NCI-H2107 treated with DMSO at 0.1 percent for 48 hours (cell line): ENCODE measurements around the gene EXOSC10.
"Not testable (repeated sequence)": the region's sequence is repeated elsewhere in the genome, so short reads cannot be mapped to it uniquely, and the experiment has no call there.

Experiments
- DNase-seq: peaks from one replicate; lab custom pipeline; 2025; ENCODE audit not compliant: unreplicated experiment; lab: John Stamatoyannopoulos, UW

Gene EXOSC10

GRCh38 chr1:11044849-11045427 is 54.7 kb downstream of the EXOSC10 start:
- DNase-seq = no peak

DNA sequence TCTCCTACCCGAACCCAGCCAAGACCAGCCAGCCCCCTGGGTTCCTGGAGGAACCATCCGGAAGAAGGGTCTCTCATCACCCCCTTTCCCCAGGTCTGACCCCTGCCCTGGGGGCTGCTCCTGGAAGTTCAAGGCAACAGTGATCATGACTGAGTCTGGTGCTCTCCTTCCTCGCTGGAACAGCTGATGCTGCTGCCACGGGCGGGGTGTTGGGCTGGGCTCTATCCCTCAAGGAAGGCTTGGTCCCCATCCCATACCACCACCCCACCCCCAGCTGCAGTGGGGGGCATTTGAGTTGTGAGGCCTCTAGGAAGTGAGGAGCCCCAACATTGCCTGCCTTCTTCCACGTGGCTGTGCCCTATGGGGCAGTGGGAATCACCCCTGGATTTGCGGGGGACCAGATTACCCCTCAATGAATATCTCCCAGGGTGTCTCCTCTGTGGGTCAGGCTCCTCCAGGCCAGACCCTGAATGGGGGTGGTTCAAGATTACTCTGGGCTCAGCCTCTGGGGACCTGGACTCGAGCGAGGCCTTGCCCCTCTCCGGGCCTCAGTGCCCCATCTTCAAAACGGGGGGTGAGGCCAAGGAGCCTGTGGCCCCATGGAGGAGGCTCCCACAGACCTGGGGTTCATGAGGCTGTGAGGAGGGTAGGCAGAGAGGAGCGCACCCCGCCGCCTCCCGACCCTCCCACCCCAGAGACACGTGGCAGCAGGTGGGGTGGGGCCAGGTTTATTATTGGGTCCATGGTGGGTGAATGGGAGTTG is 55.4 kb downstream of the EXOSC10 start:
- DNase-seq = no peak

DNA sequence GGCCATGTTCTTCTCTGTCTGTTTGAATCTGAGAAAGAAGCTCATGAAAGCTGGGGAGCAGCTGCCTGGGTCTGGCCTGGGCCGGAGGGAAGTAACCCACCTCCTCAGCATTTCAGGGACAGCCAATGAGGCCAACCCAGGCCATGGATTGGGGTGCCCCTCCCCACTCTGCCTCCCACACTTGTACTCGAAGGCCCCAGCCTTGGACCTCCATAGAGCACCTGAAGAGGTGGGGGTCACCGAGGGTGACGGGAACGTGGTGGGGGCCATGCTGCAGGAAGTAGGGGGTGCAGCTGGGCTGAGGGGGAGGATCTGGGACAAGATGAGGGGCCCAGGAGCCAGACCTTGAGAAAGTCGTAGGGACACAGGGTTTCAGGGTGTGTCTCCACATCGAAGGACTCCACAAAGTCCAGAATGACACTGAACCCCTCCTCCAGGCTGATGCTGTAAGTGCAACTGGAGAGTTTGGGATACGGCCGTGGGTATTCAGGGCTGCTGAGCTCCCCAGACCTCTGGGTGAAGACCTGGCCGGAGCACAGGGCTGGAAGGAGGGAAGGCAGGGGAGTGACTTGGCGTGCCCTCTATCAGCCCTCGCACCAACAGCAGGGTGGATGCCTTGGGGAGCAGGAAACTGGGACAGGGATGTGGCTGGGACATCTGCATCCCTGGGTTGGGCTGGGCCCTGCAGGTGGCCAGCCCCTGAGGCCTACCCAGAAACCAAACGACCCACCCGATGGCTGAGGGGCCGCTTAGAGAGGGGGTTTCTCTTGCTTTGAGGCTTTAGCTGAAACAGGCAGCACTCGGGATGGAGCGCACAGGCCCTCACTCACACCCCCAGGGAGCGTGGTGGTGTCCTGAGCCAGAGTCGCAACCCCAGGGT is 56.4 kb downstream of the EXOSC10 start:
- DNase-seq = no peak

DNA sequence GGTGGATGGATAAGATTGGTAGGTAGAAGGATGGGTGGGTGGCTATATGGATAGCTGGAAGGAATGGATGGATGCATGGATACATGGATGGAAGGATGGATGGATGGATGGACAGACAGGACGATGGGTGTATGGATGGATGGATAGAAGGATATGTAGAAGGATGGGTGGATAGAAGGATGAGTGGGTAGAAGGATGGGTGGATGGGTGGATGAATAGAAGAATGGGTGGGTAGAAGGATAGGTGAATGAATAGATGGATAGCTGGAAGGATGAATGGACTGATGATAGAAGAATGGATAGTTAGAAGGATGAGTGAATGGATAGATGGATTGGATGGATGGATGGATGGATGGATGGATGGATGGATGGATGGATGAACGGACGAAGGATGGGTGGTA is 57.6 kb downstream of the EXOSC10 start:
- no peak for DNase-seq

DNA sequence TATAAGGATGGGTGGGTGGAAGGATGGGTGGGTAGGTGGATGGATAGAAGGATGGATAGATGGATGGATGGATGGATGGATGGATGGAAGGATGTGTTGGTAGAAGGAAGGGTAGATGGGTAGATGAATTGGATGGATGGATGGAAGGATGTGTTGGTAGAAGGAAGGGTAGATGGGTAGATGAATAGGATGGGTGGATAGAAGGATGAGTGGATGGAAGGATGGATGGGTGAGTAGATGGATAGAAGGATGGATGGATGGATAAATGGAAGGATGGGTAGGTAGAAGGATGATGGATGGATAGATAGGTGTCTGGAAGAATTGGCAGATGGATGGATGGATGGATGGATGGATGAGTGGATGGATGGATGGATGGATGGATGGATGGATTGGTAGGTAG is 58.6 kb downstream of the EXOSC10 start:
- no peak for DNase-seq

- not testable (repeated sequence) for DNase-seq
Measured at GRCh38 chr1:11040105-11040429, 59.6 kb downstream of the EXOSC10 start.

DNA sequence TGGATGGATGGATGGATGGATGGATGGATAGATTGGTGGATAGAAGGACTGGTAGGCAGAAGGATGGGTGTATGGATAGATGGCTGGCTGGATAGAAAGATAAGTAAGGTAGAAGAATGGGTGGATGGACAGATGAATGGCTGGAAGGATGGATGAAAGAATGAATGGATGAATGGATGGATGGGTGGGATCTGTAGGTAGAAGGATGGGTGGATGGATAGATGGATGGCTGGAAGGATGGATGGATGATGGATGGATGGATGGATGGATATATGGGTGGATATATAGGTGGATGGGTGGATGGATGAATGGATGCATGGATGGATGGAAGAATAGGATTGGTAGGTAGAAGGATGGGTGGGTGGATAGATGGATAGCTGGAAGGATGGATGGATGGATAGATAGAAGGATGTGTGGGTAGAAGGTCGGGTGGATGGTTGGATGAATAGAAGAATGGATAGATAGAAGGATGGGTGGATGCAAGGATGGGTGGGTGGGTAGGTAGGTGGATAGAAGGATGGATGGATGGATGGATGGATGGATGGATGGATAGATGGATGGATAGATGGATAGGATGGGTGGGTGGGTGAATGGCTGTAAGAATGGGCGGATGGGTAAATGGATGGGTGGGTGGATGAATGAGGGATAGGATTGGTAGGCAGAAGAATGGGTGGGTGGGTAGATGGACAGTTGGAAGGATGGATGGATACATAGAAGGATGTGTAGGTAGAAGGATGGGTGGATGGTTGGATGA is 60.1 kb downstream of the EXOSC10 start:
- no peak for DNase-seq

DNA sequence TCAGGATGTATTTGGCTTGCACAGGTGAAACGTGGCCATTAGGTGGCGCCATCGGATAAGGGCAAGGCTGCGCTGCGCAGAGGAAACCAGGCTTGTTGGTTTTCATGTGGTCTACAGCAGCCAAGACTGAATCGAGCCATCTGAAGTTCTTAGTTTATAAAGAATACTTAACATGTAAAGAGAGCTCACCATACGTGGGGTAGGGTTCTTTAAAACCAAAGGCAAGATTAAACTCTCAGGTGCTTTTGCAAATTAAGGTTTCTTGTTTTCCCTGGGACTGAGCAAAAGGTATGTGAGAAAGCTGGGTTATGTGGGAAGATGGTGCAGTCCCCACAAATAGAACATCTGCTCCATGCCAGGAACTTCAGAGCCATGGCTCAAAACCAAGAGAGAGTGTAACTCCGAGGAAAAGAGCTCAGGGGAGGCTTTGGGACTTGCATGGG is 61.9 kb downstream of the EXOSC10 start:
- peak; percentile 83 for DNase-seq

- not testable (repeated sequence) for DNase-seq
Measured at GRCh38 chr1:11037019-11037739, 62.5 kb downstream of the EXOSC10 start.

DNA sequence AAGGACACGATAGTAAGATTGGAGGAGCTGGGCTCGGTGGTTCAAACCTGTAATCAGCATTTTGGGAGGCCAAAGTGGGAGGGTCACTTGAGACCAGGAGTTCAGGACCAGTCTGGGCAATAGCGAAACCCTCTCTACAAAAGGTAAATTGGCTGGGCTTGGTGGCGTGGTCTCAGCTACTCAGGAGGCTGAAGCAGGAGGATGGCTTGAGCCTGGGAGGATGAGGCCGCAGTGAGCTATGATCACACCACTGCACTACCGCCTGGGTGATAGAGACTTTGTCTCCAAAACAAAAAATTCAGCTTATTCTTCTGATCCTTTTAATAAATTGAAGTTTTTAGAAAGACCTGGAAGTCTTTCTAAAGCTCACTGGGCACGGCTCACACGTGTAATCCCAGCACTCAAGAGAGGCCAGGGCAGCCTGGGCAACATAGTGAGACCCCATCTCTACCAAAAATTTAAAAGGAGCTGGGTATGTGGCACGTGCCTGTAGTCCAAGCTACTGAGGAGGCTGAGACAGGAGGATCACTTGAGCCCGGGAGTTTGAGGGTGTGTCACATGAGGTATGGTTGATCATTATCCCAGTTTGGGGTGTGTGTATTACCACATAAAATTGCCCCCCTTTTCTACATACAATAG is 67.9 kb downstream of the EXOSC10 start:
- DNase-seq = no peak

DNA sequence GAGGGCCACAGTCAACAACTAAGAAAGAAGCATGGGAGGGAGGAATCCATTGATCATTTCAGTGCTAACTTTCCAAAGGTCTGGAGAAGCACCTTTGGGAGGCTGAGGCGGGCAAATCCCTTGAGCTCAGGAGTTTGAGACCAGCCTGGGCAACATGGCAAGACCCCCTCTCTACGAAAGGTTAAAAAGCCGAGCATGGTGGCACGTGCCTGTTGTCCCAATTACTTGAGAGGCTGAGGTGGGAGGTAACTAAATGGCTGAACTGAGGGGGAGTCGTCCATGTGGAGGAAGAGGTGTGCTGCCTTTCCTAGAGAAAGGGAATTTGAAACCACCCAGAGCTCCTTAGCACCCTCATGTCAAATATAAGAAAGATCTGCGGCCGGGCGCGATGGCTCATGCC is 68.8 kb downstream of the EXOSC10 start:
- no peak for DNase-seq

- DNase-seq = no peak
Measured at GRCh38 chr1:11028018-11028417, 71.7 kb downstream of the EXOSC10 start.

DNA sequence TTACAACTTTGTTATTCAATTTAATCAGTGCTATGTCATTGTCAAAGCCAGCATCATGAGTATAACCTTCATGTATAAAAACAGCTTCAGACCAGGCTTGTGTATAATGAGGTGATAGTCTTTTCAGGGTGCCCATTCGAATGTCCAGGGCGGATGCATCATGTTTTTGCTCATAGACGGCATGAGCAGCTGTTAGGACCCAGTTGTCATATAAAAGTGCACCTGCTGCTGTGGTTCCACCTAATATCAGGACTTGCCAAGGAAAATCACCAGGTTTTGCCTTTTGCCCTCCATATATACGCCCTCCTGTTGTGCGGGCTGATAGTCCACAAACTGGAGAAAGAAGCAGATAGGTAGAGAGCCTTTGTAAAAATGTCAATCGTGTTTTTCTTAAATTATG is 72.4 kb downstream of the EXOSC10 start:
- no peak for DNase-seq

GRCh38 chr1:11026903-11027302 is 72.8 kb downstream of the EXOSC10 start:
- no peak for DNase-seq

GRCh38 chr1:11026052-11026451 is 73.6 kb downstream of the EXOSC10 start:
- DNase-seq = no peak

DNA sequence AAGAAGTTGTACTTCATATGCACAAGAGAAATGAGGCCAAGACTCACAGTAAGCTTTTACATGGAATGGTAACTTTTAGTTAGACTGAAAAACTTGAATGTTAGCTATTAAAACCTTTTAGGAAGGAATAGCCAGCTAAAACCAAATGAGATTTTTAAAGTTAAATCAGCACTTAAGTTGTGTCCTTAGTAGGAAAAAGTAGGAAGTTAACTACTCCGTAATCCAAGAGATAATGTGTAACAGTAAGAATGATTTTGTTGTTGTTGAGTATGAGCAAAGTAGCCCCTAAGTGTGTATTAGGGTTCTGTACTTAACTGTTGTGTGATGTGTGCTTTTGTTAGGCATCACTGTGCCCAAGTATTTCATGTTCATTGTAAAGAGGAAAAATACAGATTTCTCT is 74.1 kb downstream of the EXOSC10 start:
- no peak for DNase-seq

DNA sequence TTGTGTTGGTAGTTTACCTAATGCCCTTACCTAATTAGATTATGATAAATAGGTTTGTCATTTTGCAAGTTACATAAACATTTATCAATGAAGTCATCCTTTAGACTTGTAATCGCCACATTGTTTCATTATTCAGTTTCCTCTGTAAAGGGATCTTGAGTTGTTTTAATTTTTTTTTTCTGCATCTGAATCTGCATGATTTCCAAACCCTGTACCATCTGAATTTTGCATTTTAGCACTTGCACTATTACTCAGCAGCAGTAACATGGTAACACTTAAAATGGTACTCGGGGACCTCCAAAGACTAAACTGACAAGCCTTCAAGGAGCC is 74.8 kb downstream of the EXOSC10 start:
- DNase-seq = no peak

GRCh38 chr1:11024154-11024873 is 75.4 kb downstream of the EXOSC10 start:
- no peak for DNase-seq

- DNase-seq = no peak
Measured at GRCh38 chr1:11023201-11023600, 76.5 kb downstream of the EXOSC10 start.

GRCh38 chr1:11019971-11020370 is 79.7 kb downstream of the EXOSC10 start:
- DNase-seq = no peak
